SK-N-MC (cell line): ENCODE results near the gene ETFB.

Experiments used
- EZH2 ChIP-seq: fragments of 200-600 bp; sonication (generic); IDR thresholded peaks from one replicate; pipeline ENCODE4 v1.6.1; 2017; ENCODE audit warnings: antibody characterized with exemption
- POLR2AphosphoS5 ChIP-seq: IDR thresholded peaks from 2 replicates; pipeline ENCODE4 v1.6.1; 2012; ENCODE audit warnings: mild to moderate bottlenecking, low read depth, low read length, borderline replicate concordance

- TF ChIP-seq EZH2 (no peak), POLR2AphosphoS5 (no peak)
Measured at GRCh38 chr19:51377422-51377821, 11.2 kb upstream of the ETFB start.
